SH-SY5Y (cell line): ENCODE measurements around the gene PSMB7.

Source experiments
- GATA2 ChIP-seq: IDR thresholded peaks from 2 replicates; pipeline ENCODE4 v1.6.1; 2011; ENCODE audit warnings: mild to moderate bottlenecking, low read depth, low read length
- GATA3 ChIP-seq: IDR thresholded peaks from 2 replicates; pipeline ENCODE4 v1.6.1; 2011; ENCODE audit warnings: low read depth, mild to moderate bottlenecking, low read length, moderate library complexity

- TF ChIP-seq GATA2: no peak
- TF ChIP-seq GATA3: no peak
These were observed 89.4 kb downstream of the PSMB7 start for GRCh38 chr9:124325816-124326215.
